NCI-H2227 (cell line): ENCODE data around the gene ZBED4.
"Not testable (repeated sequence)": the region's sequence is repeated elsewhere in the genome, so short reads cannot be mapped to it uniquely, and the experiment has no call there.

Source experiments
- DNase-seq: peaks from one replicate; lab custom pipeline; 2025; ENCODE audit not compliant: unreplicated experiment; lab: John Stamatoyannopoulos, UW

Gene ZBED4

DNA sequence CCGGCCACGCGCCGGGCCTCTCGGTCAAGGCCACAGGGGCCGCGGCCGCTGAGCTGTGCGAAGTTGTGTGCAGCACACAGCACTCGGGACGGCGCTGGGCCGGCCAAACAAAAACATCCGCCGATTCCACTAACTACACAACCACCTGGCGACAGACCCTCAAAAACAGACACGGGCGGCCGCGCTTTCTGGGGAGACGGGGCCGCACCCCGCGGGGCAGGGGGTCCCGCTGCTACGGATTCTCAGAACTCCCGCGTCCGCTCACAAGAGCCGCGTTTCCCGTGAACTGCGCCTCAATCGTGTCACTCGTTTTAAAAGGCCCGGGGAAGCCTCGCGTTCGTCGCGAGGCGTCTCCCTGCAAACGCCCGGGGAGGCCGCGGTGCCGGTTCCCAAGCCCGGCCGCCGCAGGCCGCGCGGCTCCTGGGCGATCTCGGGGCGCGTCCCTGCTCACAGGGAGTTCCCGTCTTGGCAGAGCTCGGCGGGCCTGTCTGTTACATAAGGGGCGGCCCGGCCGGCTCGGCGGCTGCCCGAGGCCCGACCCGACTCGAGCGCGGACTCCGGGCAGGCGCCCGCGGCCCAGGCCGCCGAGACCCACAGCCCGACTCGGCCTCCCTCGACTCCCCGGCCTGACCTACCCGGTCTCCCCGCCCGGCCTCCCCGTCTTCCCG is 26.9 kb upstream of the ZBED4 start:
- DNase-seq, result peak; percentile 44

DNA sequence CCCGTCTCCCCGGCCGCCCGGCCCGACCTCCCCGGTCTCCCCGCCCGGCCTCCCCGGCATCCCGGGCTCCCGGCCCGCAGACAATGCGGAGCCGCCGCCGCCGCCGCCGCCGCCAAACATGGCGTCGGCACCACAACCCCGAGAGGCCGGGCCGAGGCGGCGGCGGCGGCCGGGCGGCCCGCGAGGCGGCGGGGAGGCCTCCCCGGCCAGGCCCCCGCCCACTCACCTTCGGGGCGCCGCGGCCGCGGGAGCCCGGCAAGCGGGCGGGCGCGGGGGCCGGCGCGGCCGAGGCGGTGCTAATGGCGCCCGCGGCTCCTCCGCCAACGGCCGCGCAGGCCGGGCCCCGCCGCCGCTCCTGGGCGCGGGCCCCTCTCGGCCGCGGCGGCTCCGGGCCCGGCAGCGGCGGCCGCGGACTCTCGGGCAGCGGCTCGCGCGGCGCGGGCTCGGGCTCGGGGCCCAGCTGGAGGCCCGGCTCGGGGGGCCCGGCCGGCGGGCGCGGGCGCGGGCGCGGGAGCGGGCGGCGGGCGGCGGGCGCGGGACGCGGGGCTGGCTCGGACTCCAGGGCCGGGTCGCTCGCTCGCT is 26.3 kb upstream of the ZBED4 start:
- peak; percentile 44 for DNase-seq

GRCh38 chr22:49827853-49828598 is 25.6 kb upstream of the ZBED4 start, which contains the start of gene BRD1:
Gene BRD1, minus strand, starts transcription at chr22:49827873. Its CDS starts 3,556 bp downstream, at chr22:49824317.
- peak; percentile 78 for DNase-seq

DNA sequence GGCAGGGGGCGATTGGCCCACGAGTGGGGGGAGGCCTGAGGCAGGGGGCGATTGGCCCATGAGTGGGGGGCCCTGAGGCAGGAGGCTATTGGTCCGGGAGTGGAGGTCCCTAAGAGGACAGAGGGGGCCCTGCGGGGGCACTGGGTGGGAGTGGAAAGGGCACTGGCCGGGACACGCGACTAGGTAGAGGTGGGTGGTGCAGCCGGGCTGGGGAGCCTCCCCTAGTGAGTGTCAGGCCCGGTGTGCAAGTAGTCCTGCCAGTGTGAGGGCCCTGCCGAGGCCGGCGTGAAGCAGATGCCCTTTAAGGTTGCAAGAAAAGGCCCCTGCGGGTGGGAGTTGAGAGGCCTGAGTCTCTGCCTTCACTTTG is 25.1 kb upstream of the ZBED4 start:
- DNase-seq, result no peak

DNA sequence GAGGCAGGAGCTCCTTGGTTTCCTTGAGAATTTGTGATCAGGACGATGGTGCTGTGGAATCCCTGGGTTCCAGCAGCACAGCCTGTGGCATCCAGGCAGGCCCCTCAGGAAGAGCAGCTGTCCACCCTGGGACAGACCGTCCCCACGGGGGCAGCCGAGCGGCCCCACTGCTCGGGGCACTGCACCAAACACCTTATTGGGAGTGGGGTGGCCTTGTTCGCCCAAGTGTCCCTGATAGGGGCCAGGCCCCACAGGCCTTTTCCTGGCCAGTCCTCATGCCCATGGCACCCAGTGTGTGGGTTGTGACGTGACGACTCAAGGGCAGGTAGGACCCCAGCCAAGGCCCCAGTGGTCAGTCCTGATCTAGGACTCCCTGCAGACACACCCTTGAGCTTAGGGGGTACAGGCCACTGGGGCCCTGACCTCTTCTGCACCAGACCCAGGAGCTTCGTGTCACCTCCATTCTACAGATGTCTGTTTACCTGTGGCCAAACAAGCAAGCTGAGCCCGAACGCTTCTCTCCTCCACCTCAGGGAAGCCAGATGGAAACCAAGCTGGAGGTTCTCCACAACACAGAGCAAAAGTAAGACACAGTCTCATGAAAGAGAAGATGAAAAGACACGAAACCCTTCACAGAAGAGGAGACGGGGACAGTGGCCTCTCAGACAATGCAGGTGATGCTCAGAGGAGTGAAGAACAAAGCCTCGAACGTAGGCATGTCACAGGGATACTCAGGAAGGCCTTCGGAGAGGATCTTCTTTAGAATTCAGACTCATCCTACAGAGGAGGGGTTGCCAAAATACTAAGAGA is 24.4 kb upstream of the ZBED4 start:
- no peak for DNase-seq

DNA sequence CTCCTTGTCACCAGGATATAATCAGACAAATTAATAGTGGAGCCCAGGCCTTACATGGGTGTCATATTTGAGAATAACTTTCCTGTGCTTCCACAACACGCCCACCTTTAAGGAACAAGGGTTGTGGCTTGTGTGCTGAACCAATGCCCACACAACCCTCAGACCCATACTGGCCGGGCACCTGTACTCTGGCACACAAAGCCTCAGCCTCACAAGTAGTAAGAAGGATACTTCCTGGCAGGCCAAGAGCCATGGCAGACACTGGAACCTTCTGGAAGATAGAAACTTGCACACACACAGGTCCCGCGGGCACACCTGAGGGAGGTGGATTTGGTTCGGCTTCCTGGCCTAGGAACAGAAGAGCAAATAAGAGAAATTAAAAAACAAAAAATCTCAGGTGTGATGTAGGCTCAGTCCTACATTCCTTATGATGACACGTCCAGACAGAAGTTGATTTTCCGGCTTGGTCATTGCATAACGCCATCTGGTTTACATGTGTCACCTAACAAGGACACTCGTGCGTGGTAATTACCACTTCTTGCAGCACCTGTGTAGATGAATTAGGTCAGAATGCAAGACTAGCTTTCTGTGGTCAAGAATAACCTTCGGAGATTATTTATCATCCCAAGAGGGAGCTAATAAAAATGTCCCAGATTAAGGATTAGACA is 20.2 kb upstream of the ZBED4 start:
- DNase-seq, result no peak

DNA sequence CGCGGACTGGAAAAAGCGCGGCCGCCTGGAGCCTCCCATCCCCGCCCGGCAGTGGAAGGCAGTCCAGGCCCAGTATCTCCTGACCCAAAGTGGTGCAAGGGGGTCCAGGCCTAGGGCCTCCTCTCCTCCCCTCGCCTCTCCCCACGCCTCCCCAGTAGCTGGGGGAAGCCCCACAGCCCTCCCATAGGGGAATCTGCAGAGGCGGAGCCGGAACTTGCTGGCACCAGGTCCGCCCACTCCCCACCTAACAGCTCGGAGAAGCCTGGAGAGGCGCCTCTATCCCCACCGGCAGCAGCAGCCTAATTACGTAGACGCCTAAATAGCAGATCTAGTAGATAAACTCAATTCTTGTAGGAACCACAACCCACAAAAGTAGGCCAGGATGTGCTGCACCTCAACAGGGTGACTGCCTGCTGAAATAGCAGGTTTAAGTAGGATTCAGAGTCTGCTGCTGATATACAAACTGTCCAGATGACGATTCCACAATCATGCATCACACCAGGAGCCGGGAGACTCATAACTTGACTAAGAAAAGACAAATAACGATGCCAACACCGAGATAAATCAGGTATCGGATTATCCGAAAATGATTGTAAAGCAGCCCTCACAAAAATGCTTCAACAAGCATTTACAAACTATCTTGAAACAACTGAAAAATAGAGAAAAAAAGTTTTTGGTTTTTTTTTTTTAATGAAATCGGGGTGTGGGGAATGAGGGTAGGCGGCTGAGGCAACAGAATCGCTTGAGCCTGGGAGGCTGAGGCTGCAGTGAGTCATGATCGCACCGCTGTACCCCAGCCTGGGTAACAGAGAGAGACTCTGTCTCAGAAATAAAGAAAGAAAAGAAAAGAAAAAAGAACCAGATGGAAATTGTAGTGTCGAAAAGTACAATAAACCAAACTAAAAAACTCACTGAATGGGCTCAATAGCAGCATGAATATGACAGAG is 14.6 kb upstream of the ZBED4 start:
- no peak for DNase-seq

GRCh38 chr22:49845241-49845640 is 8.4 kb upstream of the ZBED4 start:
- no peak for DNase-seq

- no peak for DNase-seq
Observed at GRCh38 chr22:49845666-49846459, 7.8 kb upstream of the ZBED4 start.

- DNase-seq, result no peak
Observed at GRCh38 chr22:49847751-49848689, 5.6 kb upstream of the ZBED4 start.

DNA sequence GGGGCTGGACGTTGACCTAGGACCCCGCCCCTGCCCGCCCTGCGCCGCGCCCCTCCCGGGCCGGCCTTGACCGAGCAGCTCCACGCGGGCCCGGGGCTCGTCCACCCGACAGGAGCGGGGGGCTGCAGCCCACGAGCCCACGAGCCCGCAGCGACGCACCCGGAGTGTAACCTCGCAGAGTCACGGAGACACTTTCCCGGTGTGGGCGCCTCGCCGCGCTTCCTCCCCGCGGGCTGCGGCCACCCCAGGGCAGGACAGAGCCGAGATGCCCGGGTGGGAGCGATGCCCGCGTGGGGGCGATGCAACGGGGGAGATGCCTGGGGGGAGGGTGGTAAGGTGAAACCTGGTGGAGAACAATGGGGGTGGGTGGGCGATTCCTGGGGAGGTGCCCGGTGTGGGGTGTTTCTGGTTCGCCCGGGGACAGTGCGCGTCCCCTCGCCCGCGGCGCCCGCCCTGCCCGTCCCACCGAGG is 4.9 kb upstream of the ZBED4 start:
- DNase-seq, result no peak

DNA sequence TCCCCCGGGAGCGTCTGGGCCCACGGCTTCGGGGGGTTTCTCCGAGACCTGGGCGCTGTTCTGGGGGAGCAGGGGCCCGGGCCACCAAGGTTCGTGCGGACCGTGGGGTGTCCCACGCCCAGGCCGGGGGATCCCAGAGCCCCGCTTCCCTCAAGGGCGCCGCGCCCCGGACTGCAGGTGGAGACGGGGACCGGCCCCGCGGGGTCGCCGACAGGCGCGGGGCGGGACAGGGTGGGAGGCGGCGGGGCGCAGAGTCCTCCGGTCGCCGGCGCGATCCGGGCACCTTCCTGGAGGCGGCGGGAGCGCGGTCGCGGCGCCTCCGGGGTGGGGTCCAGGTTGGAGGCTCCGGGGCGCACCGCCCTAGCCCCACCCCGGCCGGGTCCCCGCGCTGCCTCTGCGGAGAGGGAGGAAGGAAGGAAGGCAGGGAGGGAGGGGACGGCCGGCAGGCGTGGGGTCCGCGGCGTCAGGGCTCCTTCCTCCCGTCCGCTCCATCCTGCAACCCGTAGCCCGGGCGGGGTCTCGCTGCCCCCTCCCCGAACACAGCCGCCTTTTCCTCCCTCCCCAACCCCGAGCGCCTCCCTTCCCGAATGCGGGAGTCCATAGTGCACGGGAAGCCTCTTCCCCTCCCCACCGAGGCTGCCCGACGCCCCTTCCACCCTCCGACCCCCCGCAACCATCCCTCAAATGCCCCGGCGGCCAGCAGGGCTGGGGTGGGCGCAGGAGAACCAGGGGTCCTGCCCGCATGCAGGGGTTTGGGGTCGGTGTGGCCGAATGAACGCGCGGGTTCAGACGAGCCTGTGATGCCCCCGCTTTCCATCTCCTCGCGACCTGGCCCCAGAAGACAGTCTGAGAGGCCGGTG is 4.3 kb upstream of the ZBED4 start:
- DNase-seq, result no peak

- DNase-seq, result no peak
Observed at GRCh38 chr22:49850021-49850911, 3.4 kb upstream of the ZBED4 start.

- no peak for DNase-seq
Observed at GRCh38 chr22:49850959-49851802, 2.5 kb upstream of the ZBED4 start.

GRCh38 chr22:49852568-49852897 is 1.1 kb upstream of the ZBED4 start:
- DNase-seq, result not testable (repeated sequence)
